HG03521 (cell line): ENCODE data around the gene BICRA.
A peak's percentile ranks its signal among the peaks of the same experiment; 100 is the strongest.

ENCODE experiments used
- ATAC-seq: cut with Tn5 transposase; IDR thresholded peaks from one replicate; pipeline ENCODE4 v1.9.1; 2021; ENCODE audit warnings: mild to moderate bottlenecking, moderate library complexity; ENCODE audit not compliant: unreplicated experiment

BICRA gene

DNA sequence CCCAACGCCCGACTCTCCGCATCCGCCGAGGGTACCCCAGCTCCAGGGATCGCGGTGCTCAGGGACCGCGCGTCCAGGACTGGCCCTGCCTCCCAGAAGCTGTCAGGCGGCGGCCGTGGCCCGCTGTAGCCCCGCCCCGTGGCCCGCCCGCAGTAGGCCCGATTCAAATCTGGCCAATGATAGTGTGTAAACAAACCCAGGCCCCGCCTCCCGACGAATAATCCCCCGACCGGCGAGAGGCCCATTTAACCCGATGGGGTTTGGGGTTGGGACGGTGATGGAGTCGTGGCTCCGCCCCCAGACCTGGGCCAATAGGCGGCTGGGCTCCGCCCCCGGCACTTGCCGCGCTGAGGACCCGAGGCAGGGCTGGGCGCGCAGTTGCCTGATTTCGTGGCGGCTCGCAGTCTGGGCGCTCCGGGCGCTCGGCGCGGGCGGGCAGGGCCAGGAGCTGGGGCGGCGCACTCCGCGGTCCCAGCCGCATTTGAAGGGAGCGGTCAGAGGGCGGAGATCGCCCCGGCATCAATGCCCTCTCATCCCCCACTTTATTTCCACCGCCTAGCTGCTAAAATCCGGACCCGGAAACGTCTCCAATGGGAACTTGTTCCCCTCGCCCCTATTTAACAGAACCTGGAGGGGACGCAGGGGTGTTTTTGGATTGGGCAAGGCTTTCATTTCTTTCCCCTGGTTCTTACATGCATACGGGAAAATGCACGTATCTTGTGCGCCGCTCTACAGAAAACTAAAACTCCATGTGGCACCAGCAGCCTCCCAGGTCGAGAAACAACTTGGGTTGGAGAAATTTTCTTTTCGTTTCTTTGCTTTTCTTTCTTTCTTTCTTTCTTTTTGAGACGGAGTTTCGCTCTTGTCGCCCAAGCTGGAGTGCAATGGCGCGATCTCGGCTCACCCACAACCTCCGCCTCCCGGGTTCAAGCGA, 8.4 kb upstream of the BICRA start:
- ATAC-seq: peak; percentile 94

DNA sequence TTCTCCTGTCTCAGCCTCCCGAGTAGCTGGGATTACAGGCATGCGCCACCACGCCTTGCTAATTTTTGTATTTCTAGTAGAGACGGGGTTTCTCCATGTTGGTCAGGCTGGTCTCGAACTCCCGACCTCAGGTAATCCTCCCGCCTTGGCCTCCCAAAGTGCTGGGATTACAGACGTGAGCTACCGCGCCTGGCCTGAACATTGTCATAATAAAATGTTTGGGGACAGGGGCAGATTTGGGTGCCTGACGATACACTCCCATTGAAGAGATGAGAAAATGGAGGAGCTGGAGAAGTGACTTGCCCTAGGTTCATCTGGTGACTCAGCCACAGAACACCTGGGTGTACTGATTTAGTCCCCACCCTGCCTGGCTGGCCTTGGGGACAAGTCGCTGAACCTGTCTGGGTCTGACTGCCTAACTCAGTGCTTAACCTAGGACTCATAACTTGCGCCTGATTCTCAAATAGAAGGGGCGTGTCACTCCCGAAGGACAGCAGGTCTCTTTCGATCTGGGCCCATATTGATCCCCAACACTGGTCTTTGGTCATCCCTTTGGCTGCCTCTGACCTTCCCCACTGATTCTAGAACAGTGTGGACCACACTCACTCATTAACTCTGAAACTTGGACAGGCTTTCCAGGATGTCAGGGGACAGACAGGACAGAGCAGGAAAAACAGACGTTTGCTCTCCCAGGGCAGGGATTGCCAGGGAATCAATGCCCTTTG, 7.6 kb upstream of the BICRA start:
- ATAC-seq: no peak

DNA sequence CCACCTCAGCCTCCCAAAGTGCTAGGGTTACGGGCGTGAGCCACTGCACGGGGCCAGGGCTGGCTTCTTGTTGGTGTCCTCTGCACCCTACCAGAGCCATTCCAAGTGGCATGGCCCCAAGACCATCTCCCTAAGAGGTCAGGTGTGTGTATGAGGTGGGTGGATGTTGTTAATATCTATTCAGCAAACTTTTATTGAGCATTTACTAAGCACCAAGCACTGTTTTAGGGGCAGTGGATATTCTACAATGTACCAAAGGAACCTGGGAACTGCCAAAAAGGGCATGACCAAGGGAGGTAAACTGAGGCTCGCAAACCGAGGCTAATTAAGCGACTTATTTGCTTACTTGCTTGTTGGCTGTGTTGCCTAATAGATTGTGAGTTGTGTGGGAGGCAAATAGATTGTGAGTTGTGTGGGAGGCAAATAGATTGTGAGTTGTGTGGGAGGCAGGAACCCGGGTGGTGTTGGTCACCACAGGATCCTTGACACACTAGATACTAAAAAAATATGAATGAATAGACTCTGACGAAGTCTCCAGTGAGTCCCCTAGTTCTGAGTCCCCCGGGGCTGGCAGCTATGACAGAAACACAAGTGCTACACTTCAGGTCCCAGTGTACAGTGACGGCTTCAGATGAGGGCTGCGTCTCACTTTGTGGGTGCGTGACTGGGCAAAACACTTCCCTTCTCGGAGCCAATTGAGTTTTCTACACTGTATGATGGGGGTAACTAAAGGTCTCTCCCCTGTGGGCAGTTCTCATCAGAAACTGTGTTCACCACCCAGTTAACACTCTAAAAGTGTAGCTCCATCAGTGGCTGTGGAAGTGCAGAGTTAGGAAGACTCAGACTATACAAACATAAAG, 5.0 kb upstream of the BICRA start:
- no peak for ATAC-seq

DNA sequence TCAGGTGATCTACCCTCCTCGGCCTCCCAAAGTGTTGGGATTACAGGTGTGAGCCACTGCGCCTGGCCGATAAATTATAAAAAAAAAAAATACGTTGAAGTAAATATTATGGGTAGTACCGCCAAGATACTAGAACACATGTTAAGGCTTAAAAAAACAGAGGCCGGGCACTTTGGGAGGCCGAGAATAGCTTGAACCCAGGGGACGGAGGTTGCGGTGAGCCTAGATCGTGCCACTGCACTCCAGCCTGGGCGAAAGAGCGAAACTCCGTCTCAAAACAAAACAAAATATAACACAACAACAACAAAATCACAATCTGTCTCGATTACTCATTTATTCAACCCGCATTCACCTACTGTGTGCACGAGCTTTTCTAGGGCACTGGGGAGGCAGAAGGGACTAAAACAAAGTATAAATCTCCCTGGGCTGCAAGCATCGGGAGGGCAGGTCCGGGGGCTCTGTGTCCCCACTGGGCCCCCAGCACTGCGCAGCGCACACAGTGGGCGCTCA, 1.3 kb upstream of the BICRA start:
- no peak for ATAC-seq

DNA sequence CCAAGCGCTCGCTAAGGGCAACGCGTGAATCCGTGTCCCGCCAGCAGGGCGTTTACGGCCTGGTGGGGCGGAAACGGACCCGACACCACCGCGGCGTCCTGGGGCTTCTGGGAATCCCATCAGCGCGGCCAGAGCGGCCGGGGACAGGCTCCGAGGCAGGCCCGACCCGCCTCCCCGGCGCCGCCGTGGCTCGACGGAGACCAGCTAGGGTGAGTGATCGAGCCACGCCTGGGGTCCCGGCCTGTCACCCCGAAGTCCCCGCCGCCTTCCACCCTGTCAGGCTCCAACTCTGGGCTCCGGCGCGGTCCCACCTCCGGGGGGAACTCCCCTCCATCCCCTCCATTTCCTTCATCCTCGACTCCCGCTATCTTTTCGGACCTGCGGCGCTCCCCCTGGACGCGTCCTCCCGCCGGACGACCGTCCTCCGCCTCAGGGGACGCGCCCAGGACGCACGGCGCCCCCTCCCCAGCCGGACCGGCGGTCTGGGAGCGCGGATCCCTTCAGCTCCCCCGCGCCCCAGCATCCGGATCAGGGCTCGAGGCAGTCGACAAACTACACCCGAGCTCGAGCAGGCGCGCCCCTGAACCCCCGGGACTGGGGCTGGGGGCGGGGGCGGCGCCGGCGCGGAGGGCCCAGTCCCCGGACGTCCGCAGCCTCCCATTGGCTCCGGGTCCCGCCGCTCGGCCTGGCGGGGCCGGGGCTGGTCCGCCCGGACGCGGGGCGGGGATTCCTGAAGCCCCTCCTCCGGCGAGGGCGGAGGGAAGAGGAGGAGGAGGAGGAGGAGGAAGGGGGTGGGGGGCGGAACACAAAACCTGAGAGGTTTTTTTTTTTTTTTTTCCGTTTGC, 638 bp upstream of the BICRA start:
- peak; percentile 83 for ATAC-seq

DNA sequence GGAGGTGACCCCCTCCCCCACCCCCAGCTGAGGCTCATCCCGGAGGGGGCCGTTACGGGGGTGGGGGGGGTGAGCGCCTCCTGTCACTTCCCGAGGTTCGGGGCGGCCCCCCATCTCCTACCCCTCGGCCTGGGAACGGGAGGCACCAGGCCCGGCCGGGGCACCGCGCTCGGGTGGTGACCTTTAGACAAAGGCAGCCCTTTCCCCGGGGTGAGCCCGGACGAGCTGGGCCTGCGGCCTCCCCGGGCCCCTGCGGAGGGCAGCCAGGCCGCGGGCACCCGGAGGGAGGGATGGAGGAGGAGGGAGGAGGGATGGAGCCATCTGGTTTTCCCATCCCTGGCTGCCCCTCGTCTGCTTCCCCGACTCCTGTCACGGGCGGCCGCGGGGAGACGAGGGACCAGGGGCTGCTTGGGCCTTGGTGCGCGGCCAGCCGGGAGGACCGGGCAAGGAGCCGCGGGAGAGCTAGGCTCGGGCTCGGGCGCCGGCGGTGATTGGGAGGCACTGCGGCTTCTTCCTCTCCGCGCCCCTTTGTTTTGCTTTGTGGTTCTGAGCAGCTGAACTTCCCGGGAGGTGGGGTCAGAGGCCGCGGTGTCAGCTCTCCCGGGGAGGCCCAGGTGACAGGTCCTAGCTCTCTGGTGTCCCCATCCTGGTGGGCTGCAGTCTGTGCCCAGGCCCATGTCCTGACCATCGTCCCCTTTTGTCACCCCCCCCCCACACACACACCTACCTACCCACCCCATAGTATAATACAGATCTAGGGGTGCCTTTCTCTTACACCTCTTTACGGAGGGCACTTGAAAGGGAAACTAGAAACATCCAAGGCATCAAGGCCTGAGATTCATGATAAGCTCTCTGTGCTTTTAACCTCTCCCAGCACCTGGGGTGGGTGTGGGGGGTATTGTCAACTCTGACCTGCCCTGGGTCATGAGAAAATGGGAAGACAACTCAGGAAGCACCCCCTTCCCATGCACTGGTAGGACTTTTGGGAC, 1.3 kb downstream of the BICRA start:
- ATAC-seq: no peak

DNA sequence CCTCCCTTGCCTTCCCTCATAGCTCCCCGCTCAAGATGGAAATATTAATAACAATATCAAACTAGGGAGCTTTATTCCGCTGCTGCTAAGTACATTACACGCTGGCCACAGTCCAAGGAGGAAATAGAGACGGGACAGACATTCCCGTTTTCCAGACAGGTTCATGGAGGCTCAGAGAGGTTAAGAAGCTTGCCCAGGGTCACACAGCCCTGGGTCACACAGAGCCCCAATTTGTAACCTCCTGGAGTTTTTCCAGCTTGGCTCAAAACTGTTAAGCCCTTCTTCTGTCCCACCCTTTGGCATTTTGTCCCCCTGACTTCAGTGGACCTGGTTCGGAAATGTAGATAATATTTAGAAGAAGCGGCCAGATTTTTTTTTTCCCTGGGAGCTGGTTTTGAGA, 2.0 kb downstream of the BICRA start:
- no peak for ATAC-seq

DNA sequence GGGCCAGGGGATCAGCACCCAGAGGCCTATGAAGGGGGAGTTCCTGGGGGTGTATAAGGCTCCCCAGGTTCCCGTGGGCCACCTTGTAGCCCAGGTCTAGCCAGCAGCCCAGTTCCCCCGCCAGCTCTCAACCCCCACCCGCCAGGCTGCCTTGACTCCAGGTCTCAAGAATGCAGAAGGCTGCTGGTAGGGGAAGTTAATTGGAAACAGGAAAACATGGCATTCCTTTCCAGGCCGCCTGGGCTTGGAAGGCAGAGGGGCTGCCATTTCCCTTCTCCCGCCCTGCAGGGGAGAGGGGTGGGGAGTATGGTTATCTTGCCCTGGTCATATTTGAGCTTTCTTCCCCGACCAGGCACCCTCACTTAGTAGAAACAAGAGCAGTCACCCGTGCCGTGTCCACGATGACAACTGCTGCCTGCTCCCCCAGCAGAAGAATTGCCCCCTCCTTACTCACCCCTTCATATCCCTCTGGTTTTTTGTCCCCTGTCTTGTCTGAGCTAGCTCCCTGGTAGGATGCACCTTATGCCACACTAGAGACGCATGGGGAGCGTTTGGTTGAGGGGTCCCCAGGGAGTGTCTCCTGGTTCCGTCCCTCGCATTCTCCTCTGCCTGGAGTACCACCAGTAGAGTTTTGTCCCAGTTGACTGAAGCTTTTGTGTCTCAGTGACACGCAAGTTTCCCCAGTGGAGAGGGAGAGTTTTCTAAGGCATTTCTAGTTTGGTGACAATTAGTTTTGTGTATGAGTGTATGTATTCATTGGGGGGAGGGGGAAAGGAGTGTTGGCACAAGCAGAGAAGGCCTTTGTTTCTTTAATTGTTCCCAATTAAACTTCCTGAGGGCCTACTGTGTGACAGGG, 4.5 kb downstream of the BICRA start:
- no peak for ATAC-seq

DNA sequence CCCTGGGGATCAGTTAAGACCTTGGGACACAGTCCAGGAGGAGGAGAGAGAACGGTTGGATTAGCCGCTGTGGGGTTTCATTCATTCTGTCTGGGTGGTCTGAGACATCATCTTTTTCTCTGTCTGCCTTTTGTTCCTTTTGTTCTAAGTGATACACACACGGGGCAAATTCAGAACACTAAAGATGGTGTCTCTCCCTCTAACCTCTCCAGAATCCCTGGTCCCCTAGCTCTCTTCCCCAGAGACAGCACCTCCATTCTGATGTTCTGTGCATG, 5.0 kb downstream of the BICRA start:
- ATAC-seq: no peak

DNA sequence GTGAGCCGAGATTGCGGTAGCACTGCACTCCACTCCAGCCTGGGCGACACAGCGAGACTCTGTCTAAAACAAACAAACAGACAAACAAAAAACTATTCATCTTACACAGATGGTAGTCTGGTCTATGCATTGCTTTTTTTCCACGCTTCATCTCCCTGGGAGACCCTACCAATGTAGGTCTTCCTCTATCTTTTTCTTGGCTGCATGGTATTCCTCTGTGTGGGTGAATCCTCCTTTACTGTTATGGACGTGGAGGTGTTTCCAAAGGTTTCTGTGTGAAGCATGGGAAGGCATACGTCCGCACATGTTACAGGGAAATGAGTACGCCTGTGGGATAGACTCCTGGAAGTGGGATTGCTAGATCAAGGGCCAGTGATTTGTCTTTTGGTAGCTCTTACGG, 5.6 kb downstream of the BICRA start:
- no peak for ATAC-seq

DNA sequence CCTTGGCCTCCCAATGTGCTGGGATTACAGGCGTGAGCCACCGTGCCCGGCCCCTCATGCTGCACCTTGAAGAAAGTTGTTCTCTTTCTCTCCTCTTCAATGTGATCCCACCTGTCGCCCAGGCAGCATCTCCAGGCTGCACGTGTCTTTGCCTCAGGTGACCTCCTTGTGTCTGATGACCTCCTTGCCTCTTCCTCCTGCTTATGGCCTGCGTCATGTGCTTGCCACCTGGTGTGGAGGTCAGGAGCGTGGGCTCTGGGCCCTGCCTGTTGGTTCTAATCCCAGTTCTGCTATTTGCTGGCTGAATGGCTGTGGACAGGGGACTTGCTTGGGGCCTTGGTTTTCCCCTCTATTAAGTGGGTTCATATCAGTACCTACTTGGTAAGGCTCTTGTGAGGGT, 6.3 kb downstream of the BICRA start:
- ATAC-seq: no peak

DNA sequence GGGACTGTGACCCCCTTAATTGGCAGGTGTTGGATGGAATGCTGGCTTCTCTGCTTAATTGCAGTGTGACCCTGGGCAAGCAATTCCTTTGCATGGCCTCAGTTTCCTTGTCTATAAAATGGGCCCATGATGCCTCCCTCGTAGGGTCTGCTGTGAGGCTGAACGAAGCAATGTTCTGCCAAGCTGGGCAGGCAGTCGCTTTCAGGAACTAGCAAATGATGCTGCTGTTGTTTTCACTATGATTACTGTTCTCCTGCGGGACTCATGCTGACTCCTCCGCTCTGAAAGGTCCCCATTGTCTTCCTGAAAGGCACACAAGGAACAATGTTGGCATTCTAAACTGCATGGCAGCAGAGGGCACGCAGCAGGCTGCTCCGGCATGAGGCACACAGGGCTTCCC, 6.8 kb downstream of the BICRA start:
- ATAC-seq: no peak

DNA sequence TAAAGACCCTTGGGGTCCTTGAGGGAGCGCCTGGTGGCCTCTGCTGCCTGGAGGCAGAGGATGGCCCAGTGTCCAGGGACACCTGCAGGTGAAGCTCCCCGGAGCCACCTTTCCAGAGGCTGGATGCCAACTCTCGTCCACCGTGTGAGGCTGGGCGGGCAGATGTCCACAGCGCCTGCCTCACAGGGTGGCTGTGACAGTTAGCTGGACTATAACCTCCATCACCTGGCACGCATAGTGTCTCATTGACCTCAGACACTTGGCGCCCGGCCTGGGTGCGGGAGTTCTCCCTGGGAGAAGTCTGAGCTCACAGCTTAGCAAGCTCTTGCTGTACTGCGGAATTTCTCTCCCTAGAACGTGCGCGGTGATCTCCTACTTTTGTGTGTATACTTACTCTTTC, 9.8 kb downstream of the BICRA start:
- no peak for ATAC-seq

DNA sequence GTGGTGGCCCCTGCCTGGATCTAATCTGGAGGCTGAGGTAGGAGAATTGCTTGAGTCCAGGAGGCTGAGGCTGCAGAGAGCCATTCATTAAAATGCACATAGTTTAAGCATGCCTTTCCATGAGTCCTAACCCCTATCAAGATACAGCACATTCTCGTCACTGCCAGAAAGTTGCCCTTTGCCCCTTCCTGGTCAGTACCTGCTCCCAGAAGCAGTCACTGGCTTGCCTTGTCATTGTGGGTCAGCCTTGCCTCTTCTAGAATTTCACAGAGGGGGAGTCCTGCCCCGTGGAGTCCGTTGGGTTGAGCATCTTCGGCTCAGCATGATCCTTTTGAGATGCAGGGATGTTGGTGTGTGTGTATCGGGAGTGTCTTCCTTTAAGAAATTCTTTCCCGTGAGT, 10.8 kb downstream of the BICRA start:
- no peak for ATAC-seq

DNA sequence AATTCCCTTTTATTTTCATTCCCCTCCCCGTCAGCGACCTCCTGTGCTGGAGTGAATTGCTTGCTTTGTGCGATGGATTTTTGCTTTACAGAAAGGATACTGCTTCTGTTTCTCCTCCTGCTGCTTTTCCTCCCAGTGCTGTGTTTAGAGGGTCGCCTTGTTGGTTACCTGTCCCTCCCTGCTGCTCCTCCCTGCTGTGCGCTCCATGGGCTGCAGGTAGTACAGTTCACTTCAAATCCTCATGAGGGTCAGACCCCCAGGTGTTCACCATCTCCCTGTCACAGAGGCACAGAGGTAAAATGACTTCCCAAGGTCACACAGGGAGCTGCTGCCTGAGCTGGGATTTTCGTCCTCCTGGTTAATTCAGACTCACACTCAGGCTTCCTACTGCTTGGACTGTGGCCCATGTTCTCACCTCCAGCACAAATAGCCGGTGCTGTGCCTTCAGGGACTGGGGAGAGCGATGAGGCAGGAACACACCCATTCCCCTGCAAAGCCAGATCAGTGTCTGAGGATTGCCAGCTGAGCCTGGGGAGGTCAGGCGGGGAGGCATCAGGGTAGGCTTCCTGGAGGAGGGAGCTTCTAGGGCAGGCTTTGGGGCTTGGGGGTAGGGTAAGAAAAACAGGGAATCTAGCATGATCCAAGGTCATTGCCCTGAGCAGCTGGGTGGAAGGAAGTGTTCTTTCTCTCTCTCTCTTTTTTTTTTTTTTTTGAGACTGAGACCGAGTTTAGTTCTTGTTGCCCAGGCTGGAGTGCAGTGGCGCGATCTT, 14.4 kb downstream of the BICRA start:
- no peak for ATAC-seq

DNA sequence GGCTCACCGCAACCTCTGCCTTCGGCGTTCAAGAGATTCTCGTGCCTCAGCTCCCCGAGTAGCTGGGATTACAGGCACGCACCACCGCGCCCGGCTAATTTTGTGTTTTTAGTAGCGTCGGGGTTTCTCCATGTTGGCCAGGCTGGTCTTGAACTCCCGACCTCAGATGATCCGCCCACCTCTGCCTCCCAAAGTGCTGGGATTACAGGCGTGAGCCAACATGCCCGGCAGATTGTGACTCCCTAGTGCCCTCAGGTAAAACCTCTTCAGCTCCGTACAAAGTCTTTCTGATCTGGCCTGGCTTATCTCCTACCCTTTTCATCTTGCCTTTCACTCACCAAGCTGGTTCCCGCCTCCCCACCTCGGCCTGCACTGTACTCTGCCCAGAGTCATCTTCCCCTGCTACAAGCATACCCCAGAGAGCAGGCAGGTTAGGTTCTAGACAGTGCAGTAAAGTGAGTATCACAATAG, 15.0 kb downstream of the BICRA start:
- no peak for ATAC-seq

DNA sequence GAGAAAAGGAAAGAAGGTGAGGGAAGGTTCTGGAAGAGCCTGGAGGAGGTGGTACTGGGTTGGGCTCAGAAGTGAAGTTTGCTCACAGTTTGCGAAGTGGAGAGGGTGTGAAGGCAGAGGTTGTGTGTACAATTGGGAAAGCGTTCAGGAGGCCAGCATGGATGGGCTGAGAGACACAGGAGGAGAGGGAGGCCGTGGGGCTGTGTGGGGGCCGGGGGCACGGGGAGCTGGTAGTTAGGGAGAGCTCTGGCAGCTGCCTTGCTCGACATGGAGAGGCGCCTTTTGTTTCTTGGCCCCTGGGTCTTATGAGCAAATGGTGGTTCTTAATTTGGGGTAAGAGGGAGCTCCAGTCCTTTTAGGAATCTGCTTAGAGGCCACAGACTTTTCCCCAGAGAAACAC, 16.7 kb downstream of the BICRA start:
- ATAC-seq: no peak
